Muscle layer of duodenum (tissue), 2 donors: ENCODE data around the gene SNX3.

ENCODE experiments used
- H3K27ac ChIP-seq: one replicate; pipeline ENCODE4 v1.7.0; 2013; ENCODE audit warnings: mild to moderate bottlenecking, low read length
- H3K27me3 ChIP-seq: one replicate; pipeline ENCODE4 v1.7.0; 2013; ENCODE audit warnings: low read depth, mild to moderate bottlenecking, control low read depth, low read length
- H3K36me3 ChIP-seq, 2 donors: one replicate each; pipeline ENCODE4 v1.7.0; 2013; ENCODE audit warnings: low read length in 2 of 2, control low read depth in 1 of 2, mild to moderate bottlenecking in 1 of 2; ENCODE audit not compliant: insufficient read depth in 2 of 2, control insufficient read depth in 1 of 2
- H3K4me1 ChIP-seq, 2 donors: one replicate each; pipeline ENCODE4 v1.7.0; 2013; ENCODE audit warnings: low read length in 2 of 2, mild to moderate bottlenecking in 2 of 2, control low read depth in 1 of 2, moderate library complexity in 1 of 2; ENCODE audit not compliant: insufficient read depth in 2 of 2, control insufficient read depth in 1 of 2
- H3K4me3 ChIP-seq, 2 donors: one replicate each; pipeline ENCODE4 v1.7.0; 2013; ENCODE audit warnings: low read length in 2 of 2, low read depth in 1 of 2, mild to moderate bottlenecking in 1 of 2
- H3K9me3 ChIP-seq, 2 donors: one replicate each; pipeline ENCODE4 v1.7.0; 2013; ENCODE audit warnings: low read length in 2 of 2, control low read depth in 1 of 2, mild to moderate bottlenecking in 1 of 2; ENCODE audit not compliant: control insufficient read depth in 1 of 2
- donor health status: healthy.

Gene SNX3

DNA sequence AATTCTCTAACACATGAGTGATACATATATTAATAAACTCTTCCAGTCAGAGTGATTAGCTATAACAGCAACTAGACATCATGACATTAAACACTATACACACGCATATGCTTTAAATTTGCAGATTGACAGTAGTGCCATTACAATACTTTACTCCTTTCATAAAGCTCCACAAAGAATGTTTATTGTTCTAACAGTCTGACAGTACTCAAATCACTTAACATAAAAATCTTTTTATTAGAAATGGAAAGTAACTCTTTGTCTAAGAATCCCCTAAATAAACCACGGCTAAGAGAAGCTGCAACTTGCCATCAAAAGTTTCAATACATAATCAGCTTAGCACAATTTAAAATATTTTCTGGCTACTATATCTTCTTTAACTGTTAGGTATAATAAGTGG lies 24.0 kb downstream of the SNX3 start:
- H3K36me3 ChIP-seq, result no peaks in the 10 kb centered on the region
- H3K27me3 ChIP-seq, result no peaks in the 10 kb centered on the region
- H3K9me3 ChIP-seq, result no peaks in the 10 kb centered on the region
- no peaks in the 10 kb centered on the region for H3K4me1 ChIP-seq
- no peak overlapping the region for H3K4me3 ChIP-seq
- no peak overlapping the region for H3K27ac ChIP-seq

DNA sequence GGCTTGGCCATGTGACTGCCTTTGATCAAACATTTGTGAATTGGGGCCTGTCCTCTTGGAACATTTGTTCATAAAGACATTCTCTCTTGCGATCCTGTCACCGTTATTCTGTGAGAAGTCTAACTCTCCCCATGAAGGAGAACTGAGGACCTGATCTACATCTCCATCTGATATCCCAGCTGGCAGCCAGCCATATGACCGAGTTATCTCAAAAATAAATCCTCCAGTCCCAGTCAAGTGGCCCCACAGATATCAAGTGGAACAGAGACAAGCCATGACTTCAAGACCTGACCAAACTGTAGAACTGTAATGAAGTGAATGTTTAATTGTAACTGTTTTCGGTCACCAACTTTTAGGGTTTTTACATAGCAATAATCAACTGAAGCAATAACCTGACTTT lies 25.7 kb downstream of the SNX3 start:
- Histone ChIP-seq H3K4me3 (no peak overlapping the region), H3K4me1 (no peaks in the 10 kb centered on the region), H3K27me3 (no peaks in the 10 kb centered on the region), H3K9me3 (no peaks in the 10 kb centered on the region), H3K27ac (no peak overlapping the region), H3K36me3 (no peaks in the 10 kb centered on the region)

DNA sequence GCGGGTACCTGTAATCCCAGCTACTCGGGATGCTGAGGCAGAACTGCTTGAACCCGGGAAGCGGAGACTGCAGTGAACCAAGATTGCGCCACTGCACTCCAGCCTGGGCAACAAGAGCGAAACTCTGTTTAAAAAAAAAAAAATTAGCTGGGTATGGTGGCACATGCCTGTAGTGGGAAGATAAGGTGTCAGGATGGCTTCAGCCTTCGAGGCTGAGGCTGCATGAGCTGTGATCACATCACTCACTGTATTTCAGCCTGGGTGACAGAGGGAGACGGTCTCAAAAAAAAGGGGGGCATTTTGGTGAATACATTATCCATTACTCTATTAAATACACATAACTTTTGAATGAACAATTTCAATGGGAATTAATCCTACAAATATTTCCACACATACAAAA lies 32.4 kb downstream of the SNX3 start:
- no peak overlapping the region for H3K27ac ChIP-seq
- no peaks in the 10 kb centered on the region for H3K9me3 ChIP-seq
- H3K4me3 ChIP-seq, result no peak overlapping the region
- H3K4me1 ChIP-seq, result no peaks in the 10 kb centered on the region
- no peaks in the 10 kb centered on the region for H3K27me3 ChIP-seq
- peaks cover 0 to 4% of the 10 kb centered on the region in 2 donors for H3K36me3 ChIP-seq

DNA sequence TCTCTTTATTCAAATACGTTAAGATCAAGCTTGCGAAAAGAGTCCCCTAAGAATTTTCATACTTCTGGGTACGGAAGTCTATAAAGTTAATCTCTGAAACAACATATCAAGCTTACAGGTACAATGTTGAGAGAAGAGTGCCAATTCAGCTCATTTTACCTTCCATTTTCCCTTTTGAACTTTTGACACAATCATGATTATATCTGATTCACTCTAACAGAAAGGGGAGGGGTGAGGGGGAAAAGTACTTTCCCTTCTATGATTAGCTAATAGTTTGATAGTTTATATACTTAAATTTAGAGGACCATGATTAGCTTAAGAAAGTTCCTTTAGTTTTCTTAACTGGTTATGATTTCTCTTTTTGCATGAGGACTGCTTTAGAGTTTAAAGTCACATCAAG lies 33.5 kb downstream of the SNX3 start:
- Histone ChIP-seq H3K4me1 (no peaks in the 10 kb centered on the region), H3K9me3 (no peaks in the 10 kb centered on the region), H3K27ac (no peak overlapping the region), H3K4me3 (no peak overlapping the region), H3K36me3 (peaks cover 4 to 9% of the 10 kb centered on the region in 2 donors), H3K27me3 (no peaks in the 10 kb centered on the region)

DNA sequence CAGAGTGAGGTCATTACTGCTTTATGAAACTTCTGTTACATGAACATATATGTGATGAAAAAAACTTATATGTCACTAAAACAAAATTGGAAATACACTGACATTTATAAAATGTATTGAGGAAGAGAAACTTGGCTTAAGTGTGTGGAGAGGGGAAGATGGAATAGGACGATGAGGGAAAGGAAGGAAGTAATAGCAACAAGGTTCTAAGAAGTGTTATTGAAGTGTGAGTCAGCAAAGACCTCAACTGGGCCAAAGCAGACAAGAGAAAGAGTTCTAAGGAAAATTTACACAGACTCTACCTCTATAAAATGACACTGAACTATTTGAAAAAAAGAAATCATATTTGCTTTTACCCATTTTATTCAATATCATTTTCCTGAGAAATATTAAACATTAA lies 38.3 kb downstream of the SNX3 start:
- H3K36me3 ChIP-seq, result peaks cover 19 to 31% of the 10 kb centered on the region in 2 donors
- H3K27me3 ChIP-seq, result no peaks in the 10 kb centered on the region
- H3K9me3 ChIP-seq, result no peaks in the 10 kb centered on the region
- H3K4me3 ChIP-seq, result no peak overlapping the region
- no peak overlapping the region for H3K27ac ChIP-seq
- no peaks in the 10 kb centered on the region for H3K4me1 ChIP-seq

DNA sequence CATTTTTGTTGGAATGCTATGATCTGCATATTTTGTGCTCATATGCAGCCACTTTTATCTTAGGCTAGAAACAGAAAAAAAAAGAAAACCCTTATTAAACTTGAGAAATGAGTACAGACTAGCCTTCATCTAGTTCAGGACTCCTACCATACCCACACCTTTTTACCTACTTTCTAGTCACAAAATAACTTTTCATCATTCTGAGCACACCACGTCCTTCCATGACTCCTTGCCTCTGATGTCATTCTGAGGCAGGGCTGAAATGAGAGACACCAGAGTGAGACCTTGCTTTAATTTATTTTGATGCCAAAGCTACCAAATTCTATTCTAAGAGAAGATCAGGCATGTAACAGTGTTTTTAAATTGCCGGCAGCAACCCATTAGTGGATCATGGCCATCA lies 38.8 kb downstream of the SNX3 start:
- Histone ChIP-seq H3K36me3 (peaks cover 19 to 31% of the 10 kb centered on the region in 2 donors), H3K4me3 (no peak overlapping the region), H3K9me3 (no peaks in the 10 kb centered on the region), H3K27me3 (no peaks in the 10 kb centered on the region), H3K27ac (no peak overlapping the region), H3K4me1 (no peaks in the 10 kb centered on the region)

DNA sequence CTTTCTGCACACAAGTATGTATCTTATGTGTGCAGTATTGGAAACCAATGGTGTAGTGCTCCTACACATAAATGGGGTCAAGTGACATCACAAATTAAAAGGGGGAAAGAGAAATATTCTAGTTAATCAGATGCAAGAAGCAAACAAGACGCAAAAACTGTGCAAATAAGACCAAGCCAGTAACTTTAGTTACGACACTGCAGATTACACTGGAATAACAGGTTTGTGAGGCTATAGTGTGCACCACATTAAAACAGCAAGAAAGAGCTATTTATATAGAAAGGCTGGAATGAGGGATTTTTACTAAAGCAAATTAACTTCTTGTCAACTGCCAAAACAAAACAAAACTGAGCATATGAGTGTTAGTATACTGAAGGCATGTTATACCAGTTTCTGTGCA lies 49.2 kb downstream of the SNX3 start:
- H3K27me3 ChIP-seq, result no peaks in the 10 kb centered on the region
- no peak overlapping the region for H3K4me3 ChIP-seq
- H3K27ac ChIP-seq, result no peak overlapping the region
- H3K36me3 ChIP-seq, result peaks cover 17 to 25% of the 10 kb centered on the region in 2 donors
- H3K4me1 ChIP-seq, result no peaks in the 10 kb centered on the region
- no peaks in the 10 kb centered on the region for H3K9me3 ChIP-seq

DNA sequence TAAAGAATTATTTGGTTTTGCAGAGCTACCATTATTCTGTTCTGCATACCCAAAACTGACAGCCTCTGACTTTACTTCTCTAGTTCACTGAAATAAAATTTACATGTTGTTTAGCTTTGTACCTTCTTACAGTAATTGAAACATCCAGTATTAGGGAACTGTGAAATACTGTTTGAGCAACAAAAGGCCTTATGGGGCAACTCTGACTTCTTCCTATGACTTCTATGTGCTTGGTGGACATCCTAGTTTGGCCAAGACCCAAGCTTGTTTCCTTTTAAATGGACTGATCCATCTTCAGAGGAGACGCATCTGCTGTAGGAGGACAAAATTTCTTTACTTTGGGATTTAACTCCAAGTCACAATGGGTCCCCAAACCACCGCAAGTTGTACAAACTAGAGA lies 50.3 kb downstream of the SNX3 start:
- no peaks in the 10 kb centered on the region for H3K27me3 ChIP-seq
- peaks cover 17 to 25% of the 10 kb centered on the region in 2 donors for H3K36me3 ChIP-seq
- H3K4me3 ChIP-seq, result no peak overlapping the region
- H3K27ac ChIP-seq, result no peak overlapping the region
- no peaks in the 10 kb centered on the region for H3K4me1 ChIP-seq
- H3K9me3 ChIP-seq, result no peaks in the 10 kb centered on the region

DNA sequence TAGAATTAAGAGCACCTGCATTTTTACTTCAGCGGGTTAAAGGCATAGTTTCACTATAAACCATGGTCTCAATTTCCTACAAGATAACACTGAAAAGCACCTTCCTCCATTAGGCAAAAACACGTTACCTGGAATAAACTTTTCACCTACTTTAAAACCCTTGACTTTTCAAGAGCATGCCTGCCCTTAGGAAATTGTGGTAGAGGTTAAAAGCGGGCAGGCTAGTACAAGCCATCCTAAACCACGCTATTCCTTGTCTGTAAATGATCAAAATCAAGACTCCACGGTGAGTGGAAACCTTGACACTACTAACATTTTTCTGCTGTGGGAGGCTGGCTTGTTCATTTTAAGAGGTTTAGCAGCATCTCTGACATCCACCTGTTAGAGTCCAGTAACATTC lies 51.1 kb downstream of the SNX3 start:
- peaks cover 16 to 20% of the 10 kb centered on the region in 2 donors for H3K36me3 ChIP-seq
- no peaks in the 10 kb centered on the region for H3K4me1 ChIP-seq
- no peaks in the 10 kb centered on the region for H3K9me3 ChIP-seq
- no peaks in the 10 kb centered on the region for H3K27me3 ChIP-seq
- no peak overlapping the region for H3K27ac ChIP-seq
- no peak overlapping the region for H3K4me3 ChIP-seq

DNA sequence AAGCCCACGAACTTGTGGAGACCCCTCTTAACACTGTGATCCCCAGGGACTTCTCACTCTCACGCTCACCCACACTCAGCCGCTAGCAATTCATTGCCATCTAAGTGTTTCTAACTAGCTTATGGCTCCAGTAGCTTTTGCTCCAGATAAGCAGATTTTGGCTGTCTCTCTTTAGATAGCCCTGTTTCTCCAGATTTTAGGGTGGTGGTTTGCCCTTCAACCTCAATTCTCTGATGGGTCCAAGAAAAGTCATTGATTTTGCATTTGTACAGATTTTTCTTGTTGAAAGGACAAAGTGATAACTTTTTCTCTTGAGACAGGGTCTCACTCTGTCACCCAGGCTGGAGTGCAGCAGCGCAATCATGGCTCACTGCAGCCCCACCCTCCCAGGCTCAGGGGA lies 53.8 kb downstream of the SNX3 start:
- Histone ChIP-seq H3K4me1 (no peaks in the 10 kb centered on the region), H3K4me3 (no peak overlapping the region), H3K27ac (no peak overlapping the region), H3K27me3 (no peaks in the 10 kb centered on the region), H3K36me3 (peaks cover 11 to 20% of the 10 kb centered on the region in 2 donors), H3K9me3 (no peaks in the 10 kb centered on the region)

DNA sequence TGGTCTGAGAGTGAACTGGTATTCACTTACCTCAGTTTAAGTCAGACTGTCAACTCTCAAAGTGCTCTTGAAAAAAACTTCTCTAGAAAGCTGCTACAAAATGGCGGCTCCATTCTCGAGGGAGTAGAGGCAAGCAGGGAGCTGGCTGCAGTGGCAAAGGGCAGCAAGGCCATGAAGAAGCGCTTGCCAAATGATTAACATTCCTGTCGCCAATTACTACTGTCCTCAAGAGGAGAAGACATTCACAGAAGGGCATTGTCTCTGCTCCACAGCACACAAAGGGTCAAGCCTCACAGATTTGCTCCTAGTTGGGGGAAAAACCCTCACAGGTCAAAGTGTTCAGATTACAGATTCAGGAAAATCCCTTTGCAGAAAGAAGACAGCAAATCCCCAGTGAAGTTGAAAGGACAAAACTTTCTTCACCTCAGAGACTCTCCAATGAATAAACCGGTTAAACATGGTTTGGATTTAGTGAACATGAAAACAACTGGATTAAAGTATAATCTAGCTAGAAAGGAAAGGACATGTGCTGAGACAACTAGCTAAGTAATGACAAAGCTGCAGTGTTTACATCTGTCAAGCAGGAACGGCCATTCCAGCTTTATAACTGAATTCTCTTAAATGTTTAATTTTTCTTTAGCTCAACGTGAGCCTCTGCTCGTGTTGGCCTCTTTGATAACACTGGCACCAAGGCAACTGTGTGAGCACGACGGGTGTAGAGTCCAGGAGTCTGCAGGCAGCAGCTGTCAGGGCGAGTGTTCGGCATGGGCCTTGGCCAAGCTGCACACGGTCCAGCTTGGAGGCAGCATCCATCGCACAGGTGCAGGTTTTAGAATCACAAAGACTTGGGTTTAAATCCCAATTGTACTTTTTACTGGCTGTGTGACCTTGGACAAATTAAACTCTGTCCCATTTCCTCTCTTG lies 57.4 kb downstream of the SNX3 start:
- Histone ChIP-seq H3K27ac (no peak overlapping the region), H3K27me3 (no peaks in the 10 kb centered on the region), H3K4me1 (no peaks in the 10 kb centered on the region)

DNA sequence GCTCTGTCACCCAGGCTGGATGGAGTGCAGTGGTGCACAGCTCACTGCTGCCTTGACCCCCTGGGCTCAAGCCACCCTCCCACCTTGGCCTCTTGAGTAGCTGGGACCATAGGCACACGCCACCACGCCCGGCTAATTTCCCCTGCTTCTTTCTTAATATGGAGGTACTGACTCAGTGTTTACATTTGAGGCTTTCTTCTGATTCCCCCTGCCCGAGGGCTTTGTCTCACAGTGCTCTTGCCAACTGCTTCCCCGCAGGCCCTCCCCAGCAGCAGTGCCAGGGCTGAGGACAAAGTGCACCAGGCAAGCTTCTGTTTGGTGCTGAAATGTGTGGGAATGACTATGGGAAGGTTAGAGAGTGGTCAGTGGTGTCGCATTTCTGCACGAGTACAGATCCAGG lies 60.2 kb downstream of the SNX3 start:
- H3K4me3 ChIP-seq, result no peak overlapping the region
- no peak overlapping the region for H3K27ac ChIP-seq
- no peaks in the 10 kb centered on the region for H3K36me3 ChIP-seq
- H3K9me3 ChIP-seq, result no peaks in the 10 kb centered on the region
- no peaks in the 10 kb centered on the region for H3K4me1 ChIP-seq
- no peaks in the 10 kb centered on the region for H3K27me3 ChIP-seq

More for the DNA sequence above, 57.4 kb downstream of the SNX3 start:
- Histone ChIP-seq H3K9me3 (no peaks in the 10 kb centered on the region), H3K36me3 (peaks cover 0 to 7% of the 10 kb centered on the region in 2 donors), H3K4me3 (no peak overlapping the region)
